Spinal cord (tissue), 10 donors: ENCODE results near the gene SLC8A1. TPM values are rescaled to one million over a fixed set of nuclear protein-coding genes. Genes with fewer than 3 reads are reported as not detected.

Experiments used
- DNase-seq, 6 donors: peaks; one replicate each; pipeline versions ENCODE4 v3.0.0 to v3.0.0-alpha.2; 2013 to 2015; ENCODE audit warnings: low spot score in 6 of 6, low read depth in 4 of 6
- H3K27ac ChIP-seq: one replicate; pipeline ENCODE4 v1.5.1; 2013; ENCODE audit warnings: low read depth, low read length, control low read depth
- H3K27me3 ChIP-seq: one replicate; pipeline ENCODE4 v1.6.1; 2013; ENCODE audit warnings: low read length; ENCODE audit not compliant: control insufficient read depth, insufficient read depth
- H3K36me3 ChIP-seq: one replicate; pipeline ENCODE4 v1.6.1; 2013; ENCODE audit warnings: low read length; ENCODE audit not compliant: control insufficient read depth, insufficient read depth
- H3K4me1 ChIP-seq: one replicate; pipeline ENCODE4 v1.6.1; 2013; ENCODE audit warnings: low read length; ENCODE audit not compliant: control insufficient read depth, insufficient read depth
- H3K4me3 ChIP-seq: one replicate; pipeline ENCODE4 v1.5.1; 2013; ENCODE audit warnings: low read depth, low read length, control low read depth
- H3K9me3 ChIP-seq: one replicate; pipeline ENCODE4 v1.6.1; 2013; ENCODE audit warnings: low read length; ENCODE audit not compliant: control insufficient read depth, insufficient read depth
- WGBS: methylation state at CpG from one replicate; pipeline ENCODE4 v1.1.5; 2013; ENCODE audit warnings: missing lambda C conversion rate; ENCODE audit not compliant: insufficient coverage; 5-methylcytosine and 5-hydroxymethylcytosine counted together
- polyA plus RNA-seq, 2 donors: library from polyadenylated mRNA; unstranded; fragments of 120-200 nt; gene quantifications; one replicate each; pipeline ENCODE4 v1.2.1, GENCODE V29; 2013; ENCODE audit not compliant: insufficient read length in 2 of 2
- total RNA-seq, 2 donors: library from RNA; depleted of rRNA in 1 of 2; stranded (reverse); fragments of 120-200 nt in 1 of 2; fragments of >200 nt in 1 of 2; gene quantifications; one replicate each; pipeline versions ENCODE4 v1.2.3 to v1.2.4, GENCODE V29; 2013 to 2014
- donor health status: healthy.

SLC8A1 gene
- total and polyA plus RNA-seq, 4 donors, result 21.9 to 137 (median 56.3) TPM

GRCh38 chr2:40400336-40400953, 51.4 kb downstream of the SLC8A1 start:
- no peaks in the 10 kb centered on the region for H3K27me3 ChIP-seq
- H3K36me3 ChIP-seq, result no peaks in the 10 kb centered on the region
- H3K9me3 ChIP-seq, result no peaks in the 10 kb centered on the region
- DNase-seq, result peak in 1 of 6 donors; percentile 26
- no peak overlapping the region for H3K4me3 ChIP-seq
- no peak overlapping the region for H3K27ac ChIP-seq
- WGBS, result 33% methylated on average over 2 of the region's 3 CpGs
- no peaks in the 10 kb centered on the region for H3K4me1 ChIP-seq

GRCh38 chr2:40397765-40398164, 54.1 kb downstream of the SLC8A1 start:
- 38% methylated on average over 1 of the region's 1 CpG for WGBS
- H3K27me3 ChIP-seq, result no peaks in the 10 kb centered on the region
- no peak overlapping the region for H3K27ac ChIP-seq
- no peaks in the 10 kb centered on the region for H3K4me1 ChIP-seq
- no peak overlapping the region for H3K4me3 ChIP-seq
- DNase-seq, result peak in 2 of 6 donors; percentile 34 to 56
- H3K36me3 ChIP-seq, result no peaks in the 10 kb centered on the region
- no peaks in the 10 kb centered on the region for H3K9me3 ChIP-seq

DNA sequence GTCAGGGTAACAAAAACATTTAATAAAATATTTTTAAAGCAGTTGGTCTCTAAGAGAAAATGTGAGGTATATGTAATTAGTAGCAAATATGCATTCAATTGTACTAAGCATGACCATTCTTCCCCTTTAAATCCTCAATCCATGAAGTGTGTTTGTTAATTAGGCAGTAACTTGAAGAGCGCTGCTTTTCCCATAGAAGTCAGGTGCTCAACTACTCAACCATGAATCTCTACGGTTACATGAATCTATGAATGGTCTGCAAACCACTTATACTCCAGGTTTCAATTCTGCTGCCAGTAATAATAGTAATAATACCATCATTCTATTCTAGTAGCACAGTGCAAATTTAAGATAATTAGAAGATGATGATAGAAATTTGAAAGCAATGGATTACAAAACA, 55.8 kb downstream of the SLC8A1 start:
- Histone ChIP-seq H3K4me1 (no peaks in the 10 kb centered on the region), H3K9me3 (no peaks in the 10 kb centered on the region), H3K27ac (no peak overlapping the region), H3K4me3 (no peak overlapping the region), H3K36me3 (no peaks in the 10 kb centered on the region), H3K27me3 (no peaks in the 10 kb centered on the region)
- WGBS, result no CpG with 5 or more reads among the region's 2 CpGs
- DNase-seq, result no peak

DNA sequence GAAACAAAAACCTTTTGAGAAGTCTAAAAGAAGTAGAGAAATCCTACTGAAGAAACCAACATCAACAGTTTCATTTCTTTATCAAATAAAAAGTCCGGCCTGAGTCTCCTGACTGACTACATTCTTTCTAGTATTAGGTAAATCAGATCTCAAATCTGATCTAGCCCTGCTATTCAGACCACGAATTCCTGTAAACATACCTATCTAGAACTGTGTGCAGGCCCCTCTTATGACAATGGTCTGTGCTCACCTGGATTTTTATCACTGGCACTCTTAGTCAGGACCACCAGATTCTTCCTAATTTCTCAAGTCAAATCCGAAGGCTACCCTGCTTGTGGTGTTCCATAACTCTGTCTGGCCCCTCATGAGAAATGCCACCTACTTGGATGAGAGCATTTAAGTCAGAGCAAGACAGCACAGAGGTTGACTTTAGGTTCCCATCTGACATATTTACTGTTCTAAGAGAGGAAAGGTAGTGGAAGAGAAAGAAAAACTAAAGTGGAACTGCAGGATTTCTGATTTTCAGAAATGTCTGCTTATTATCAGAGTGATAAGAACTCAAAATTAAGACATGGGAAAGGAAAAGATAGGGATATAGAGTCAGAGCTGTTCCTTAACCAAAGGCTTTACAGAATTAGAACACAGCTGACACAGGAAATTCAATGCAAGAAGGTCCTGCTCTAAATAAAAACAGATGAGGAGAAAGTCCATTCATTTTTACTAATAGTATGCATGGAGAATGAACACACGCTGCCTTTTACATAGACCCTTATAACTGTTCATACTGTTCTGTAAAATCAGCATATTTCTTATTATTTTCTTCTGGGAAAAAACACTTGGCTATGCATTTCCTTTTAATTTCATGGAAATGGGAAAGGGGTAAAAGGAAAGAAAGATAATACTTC, 56.5 kb downstream of the SLC8A1 start:
- DNase-seq, result no peak
- no peaks in the 10 kb centered on the region for H3K4me1 ChIP-seq
- no peaks in the 10 kb centered on the region for H3K9me3 ChIP-seq
- no peaks in the 10 kb centered on the region for H3K27me3 ChIP-seq
- H3K36me3 ChIP-seq, result no peaks in the 10 kb centered on the region
- H3K4me3 ChIP-seq, result no peak overlapping the region
- no peak overlapping the region for H3K27ac ChIP-seq
- WGBS, result 75% methylated on average over 2 of the region's 4 CpGs

DNA sequence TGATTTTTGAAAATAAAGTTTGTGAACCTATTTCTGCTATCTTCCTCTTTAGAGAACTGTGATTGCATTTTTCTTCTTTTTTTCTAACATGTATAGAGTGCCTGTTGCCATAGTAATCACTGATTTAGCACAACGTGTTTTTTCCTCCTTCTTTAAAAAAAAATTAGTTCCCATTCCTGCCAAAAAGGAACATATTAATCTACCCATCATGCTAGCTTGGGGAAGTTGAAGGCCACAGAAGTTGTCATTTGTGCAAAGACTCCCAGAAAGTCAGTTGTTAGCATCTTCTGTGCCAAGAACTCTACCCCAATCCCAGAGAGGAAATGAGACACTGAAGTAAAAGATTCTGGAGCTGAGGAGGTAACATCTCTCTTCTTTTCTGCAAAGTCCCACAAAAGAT, 57.3 kb downstream of the SLC8A1 start:
- no peak overlapping the region for H3K27ac ChIP-seq
- H3K36me3 ChIP-seq, result no peaks in the 10 kb centered on the region
- no peaks in the 10 kb centered on the region for H3K9me3 ChIP-seq
- H3K4me1 ChIP-seq, result no peaks in the 10 kb centered on the region
- no peak overlapping the region for H3K4me3 ChIP-seq
- no peaks in the 10 kb centered on the region for H3K27me3 ChIP-seq
- WGBS, result no CpG with 5 or more reads among the region's 1 CpG
- peak in 1 of 6 donors; percentile 50 for DNase-seq

GRCh38 chr2:40394031-40394430, 57.9 kb downstream of the SLC8A1 start:
- no CpG with 5 or more reads among the region's 4 CpGs for WGBS
- Histone ChIP-seq H3K4me1 (no peaks in the 10 kb centered on the region), H3K27me3 (no peaks in the 10 kb centered on the region), H3K4me3 (no peak overlapping the region), H3K36me3 (no peaks in the 10 kb centered on the region), H3K9me3 (no peaks in the 10 kb centered on the region), H3K27ac (no peak overlapping the region)
- DNase-seq, result no peak

DNA sequence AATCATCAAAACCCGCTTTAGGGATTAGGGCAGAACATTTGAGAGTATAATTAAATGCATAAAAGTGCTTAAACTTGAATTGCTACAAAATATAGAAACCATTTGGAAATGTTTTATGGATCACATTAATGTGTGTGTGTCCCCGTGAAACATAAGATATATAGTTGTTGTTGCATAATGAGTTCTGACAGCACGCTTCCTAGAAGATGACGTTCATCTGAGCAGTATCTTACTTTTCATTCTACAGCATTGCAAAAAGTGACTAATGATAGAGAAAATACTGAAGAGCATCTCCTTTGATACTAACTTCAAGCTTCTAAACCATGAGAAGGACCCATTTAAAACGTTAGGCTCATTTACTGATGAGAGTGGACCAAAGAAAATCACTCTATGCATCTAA, 63.7 kb downstream of the SLC8A1 start:
- Histone ChIP-seq H3K9me3 (no peaks in the 10 kb centered on the region), H3K36me3 (no peaks in the 10 kb centered on the region), H3K27ac (no peak overlapping the region), H3K27me3 (no peaks in the 10 kb centered on the region), H3K4me1 (no peaks in the 10 kb centered on the region), H3K4me3 (no peak overlapping the region)
- no CpG with 5 or more reads among the region's 5 CpGs for WGBS
- no peak for DNase-seq

DNA sequence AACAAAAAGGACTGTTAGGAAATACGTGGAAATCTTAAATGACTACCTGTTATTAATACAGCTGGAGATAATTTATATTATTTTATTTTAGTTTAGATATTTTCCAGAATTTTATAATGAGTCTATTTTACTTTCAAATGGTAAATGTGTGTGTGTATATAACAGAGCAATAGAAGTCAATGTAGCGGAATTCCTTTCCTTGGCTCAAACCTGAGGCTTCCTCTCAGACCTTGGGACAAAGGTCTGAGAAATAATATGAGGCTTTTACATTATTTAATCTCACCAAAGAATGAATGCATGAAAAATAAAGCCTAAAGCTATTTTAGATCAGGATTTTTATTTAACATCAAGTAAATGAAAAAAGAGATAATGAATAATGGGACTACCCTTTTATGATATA, 65.7 kb downstream of the SLC8A1 start:
- H3K36me3 ChIP-seq, result no peaks in the 10 kb centered on the region
- no peaks in the 10 kb centered on the region for H3K4me1 ChIP-seq
- WGBS, result no CpG with 5 or more reads among the region's 2 CpGs
- H3K27me3 ChIP-seq, result no peaks in the 10 kb centered on the region
- no peak overlapping the region for H3K4me3 ChIP-seq
- H3K27ac ChIP-seq, result no peak overlapping the region
- peaks cover 6% of the 10 kb centered on the region for H3K9me3 ChIP-seq
- no peak for DNase-seq

- peaks cover 6% of the 10 kb centered on the region for H3K9me3 ChIP-seq
- WGBS, result no CpG with 5 or more reads among the region's 2 CpGs
- no peak for DNase-seq
- no peaks in the 10 kb centered on the region for H3K4me1 ChIP-seq
- H3K4me3 ChIP-seq, result no peak overlapping the region
- H3K27me3 ChIP-seq, result no peaks in the 10 kb centered on the region
- no peaks in the 10 kb centered on the region for H3K36me3 ChIP-seq
- H3K27ac ChIP-seq, result no peak overlapping the region
Observed at GRCh38 chr2:40384714-40385113, 67.2 kb downstream of the SLC8A1 start.

- Histone ChIP-seq H3K27ac (no peak overlapping the region), H3K36me3 (no peaks in the 10 kb centered on the region), H3K4me1 (no peaks in the 10 kb centered on the region), H3K4me3 (no peak overlapping the region), H3K9me3 (peaks cover 6% of the 10 kb centered on the region), H3K27me3 (no peaks in the 10 kb centered on the region)
- no CpG with 5 or more reads among the region's 1 CpG for WGBS
- no peak for DNase-seq
Observed at GRCh38 chr2:40384233-40384632, 67.7 kb downstream of the SLC8A1 start.
